Upper lobe of left lung (tissue), 4 donors: ENCODE results near the gene UNC119.

Experiments
- EP300 ChIP-seq, 4 donors: sonication (generic); formaldehyde crosslinking; IDR thresholded peaks; one replicate each; pipeline ENCODE4 v1.5.1; 2017; ENCODE audit warnings: antibody characterized with exemption in 4 of 4, control low read depth in 2 of 4
- POLR2A ChIP-seq, 4 donors: fragments of 450-650 bp; IDR thresholded peaks; one replicate each; pipeline ENCODE4 v1.5.1; 2016 to 2017; ENCODE audit warnings: antibody characterized with exemption in 4 of 4, mild to moderate bottlenecking in 2 of 4
- TF ChIP-seq, protein P1 (sequence below), 6 experiments: fragments of 450-650 bp in 4 of 6; fragments of 200-600 bp in 2 of 6; sonication (generic) in 2 of 6; IDR thresholded peaks; one replicate each; pipeline ENCODE4 v1.5.1; 2016 to 2019; ENCODE audit warnings: antibody characterized with exemption in 6 of 6

DNA sequence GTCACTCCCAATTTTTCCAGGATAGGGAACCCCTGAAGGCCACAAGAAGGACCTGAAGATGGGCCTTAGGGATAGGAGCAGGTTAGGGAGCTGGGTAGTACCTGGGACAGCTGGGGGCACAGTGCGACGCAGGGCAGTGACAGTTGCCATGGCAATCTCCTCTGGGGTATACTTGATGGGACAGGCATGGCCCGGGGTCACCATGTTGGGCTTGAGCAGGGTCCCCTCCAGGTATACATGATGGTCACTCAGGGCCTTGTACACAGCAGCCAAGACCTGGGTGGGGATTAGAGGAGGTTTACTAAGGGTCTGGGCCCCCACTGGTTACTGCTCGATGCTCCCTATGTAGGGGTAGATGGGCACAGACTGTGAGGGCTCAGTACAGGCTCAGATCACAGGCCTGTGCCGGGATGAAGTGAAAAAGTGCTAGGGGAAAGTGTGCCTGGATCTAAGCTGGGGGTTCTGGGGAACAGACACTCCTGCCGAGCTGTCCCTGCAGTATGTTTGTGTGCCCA, 21.6 kb upstream of the UNC119 start:
- TF ChIP-seq, protein P1, sequence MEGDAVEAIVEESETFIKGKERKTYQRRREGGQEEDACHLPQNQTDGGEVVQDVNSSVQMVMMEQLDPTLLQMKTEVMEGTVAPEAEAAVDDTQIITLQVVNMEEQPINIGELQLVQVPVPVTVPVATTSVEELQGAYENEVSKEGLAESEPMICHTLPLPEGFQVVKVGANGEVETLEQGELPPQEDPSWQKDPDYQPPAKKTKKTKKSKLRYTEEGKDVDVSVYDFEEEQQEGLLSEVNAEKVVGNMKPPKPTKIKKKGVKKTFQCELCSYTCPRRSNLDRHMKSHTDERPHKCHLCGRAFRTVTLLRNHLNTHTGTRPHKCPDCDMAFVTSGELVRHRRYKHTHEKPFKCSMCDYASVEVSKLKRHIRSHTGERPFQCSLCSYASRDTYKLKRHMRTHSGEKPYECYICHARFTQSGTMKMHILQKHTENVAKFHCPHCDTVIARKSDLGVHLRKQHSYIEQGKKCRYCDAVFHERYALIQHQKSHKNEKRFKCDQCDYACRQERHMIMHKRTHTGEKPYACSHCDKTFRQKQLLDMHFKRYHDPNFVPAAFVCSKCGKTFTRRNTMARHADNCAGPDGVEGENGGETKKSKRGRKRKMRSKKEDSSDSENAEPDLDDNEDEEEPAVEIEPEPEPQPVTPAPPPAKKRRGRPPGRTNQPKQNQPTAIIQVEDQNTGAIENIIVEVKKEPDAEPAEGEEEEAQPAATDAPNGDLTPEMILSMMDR (IDR thresholded peaks at IDR 0.05), result no peak
- TF ChIP-seq POLR2A (IDR thresholded peaks at IDR 0.05) (no peak), EP300 (IDR thresholded peaks at IDR 0.05) (no peak)
